Transverse colon (tissue), 4 donors: ENCODE measurements around the gene KRT72.

Source experiments
- EP300 ChIP-seq: sonication (generic); formaldehyde crosslinking; IDR thresholded peaks from one replicate; pipeline ENCODE4 v1.6.1; 2017; ENCODE audit warnings: antibody characterized with exemption, low read depth
- POLR2A ChIP-seq: fragments of 450-650 bp; IDR thresholded peaks from one replicate; pipeline ENCODE4 v1.6.1; 2016; ENCODE audit warnings: antibody characterized with exemption, mild to moderate bottlenecking, moderate library complexity
- POLR2AphosphoS5 ChIP-seq, 3 donors: sonication (generic); formaldehyde crosslinking; IDR thresholded peaks; one replicate each; pipeline ENCODE4 v1.6.1; 2016; ENCODE audit warnings: antibody characterized with exemption in 3 of 3
- TF ChIP-seq, protein P1 (sequence below), 5 experiments: fragments of 200-600 bp in 3 of 5; fragments of 450-650 bp in 2 of 5; sonication (generic) in 3 of 5; IDR thresholded peaks; 1 replicate in 2 of 5; 2 replicates in 3 of 5; pipeline ENCODE4 v1.5.1; 2016 to 2017; ENCODE audit warnings: antibody characterized with exemption in 5 of 5, inconsistent platforms in 3 of 5, mild to moderate bottlenecking in 2 of 5, moderate library complexity in 1 of 5

DNA sequence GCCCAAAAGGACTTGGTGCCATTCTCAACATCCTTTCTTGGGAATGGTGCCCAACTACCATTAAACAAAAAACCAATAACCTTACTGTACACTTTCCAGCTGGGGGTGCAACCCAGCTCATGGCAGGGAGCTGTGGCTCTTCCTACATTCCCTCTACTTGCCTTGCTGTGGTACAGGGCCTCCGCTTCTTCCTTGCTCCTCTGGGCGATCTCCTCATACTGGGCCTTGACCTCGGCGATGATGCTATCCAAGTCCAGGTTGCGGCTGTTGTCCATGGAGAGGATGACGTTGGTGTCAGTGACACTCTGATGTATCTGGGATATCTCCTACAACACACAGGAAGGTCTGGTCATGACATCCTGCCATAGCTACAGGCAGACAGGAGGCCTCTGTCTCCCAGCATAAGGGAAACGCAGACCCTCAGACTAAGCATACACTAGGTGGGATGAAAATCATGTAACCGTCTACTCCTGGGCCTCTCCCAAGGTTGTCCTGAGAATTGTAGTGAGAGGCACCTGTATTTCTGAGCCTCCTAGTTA, 46.8 kb upstream of the KRT72 start:
- TF ChIP-seq, protein P1, sequence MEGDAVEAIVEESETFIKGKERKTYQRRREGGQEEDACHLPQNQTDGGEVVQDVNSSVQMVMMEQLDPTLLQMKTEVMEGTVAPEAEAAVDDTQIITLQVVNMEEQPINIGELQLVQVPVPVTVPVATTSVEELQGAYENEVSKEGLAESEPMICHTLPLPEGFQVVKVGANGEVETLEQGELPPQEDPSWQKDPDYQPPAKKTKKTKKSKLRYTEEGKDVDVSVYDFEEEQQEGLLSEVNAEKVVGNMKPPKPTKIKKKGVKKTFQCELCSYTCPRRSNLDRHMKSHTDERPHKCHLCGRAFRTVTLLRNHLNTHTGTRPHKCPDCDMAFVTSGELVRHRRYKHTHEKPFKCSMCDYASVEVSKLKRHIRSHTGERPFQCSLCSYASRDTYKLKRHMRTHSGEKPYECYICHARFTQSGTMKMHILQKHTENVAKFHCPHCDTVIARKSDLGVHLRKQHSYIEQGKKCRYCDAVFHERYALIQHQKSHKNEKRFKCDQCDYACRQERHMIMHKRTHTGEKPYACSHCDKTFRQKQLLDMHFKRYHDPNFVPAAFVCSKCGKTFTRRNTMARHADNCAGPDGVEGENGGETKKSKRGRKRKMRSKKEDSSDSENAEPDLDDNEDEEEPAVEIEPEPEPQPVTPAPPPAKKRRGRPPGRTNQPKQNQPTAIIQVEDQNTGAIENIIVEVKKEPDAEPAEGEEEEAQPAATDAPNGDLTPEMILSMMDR (IDR thresholded peaks at IDR 0.05) = no peak
- TF ChIP-seq POLR2A (no peak), POLR2AphosphoS5 (IDR thresholded peaks at IDR 0.05) (no peak), EP300 (no peak)
